Gastrocnemius medialis (tissue), 4 donors: ENCODE data around the gene GARIN3. TPM values are rescaled to one million over a fixed set of nuclear protein-coding genes. Genes with fewer than 3 reads are reported as not detected.

Experiments used
- ATAC-seq, 2 donors: fragments of 150-250 bp; one replicate each; pipeline ENCODE4 v1.9.1; 2016
- DNase-seq, 2 donors: peaks; one replicate each; pipeline ENCODE4 v3.0.0-alpha.2; 2019
- H3K27ac ChIP-seq, 4 donors: fragments of 200-600 bp; sonication (generic); 1 replicate in 1 of 4; 2 replicates in 3 of 4; pipeline ENCODE4 v1.5.1; 2016 to 2018; ENCODE audit warnings: mild to moderate bottlenecking in 2 of 4, moderate library complexity in 1 of 4
- H3K27me3 ChIP-seq, 3 donors: fragments of 200-600 bp; sonication (generic) in 2 of 3; 1 replicate in 1 of 3; 2 replicates in 2 of 3; pipeline versions ENCODE4 v1.5.1 to v1.6.0; 2016 to 2019; ENCODE audit warnings: mild to moderate bottlenecking in 1 of 3, moderate library complexity in 1 of 3
- H3K36me3 ChIP-seq, 2 donors: fragments of 200-600 bp; sonication (generic) in 1 of 2; one replicate each; pipeline ENCODE4 v1.5.1; 2017 to 2018
- H3K4me1 ChIP-seq, 2 donors: fragments of 200-600 bp; sonication (generic) in 1 of 2; one replicate each; pipeline ENCODE4 v1.5.1; 2016 to 2017; ENCODE audit warnings: mild to moderate bottlenecking in 2 of 2
- H3K4me3 ChIP-seq, 4 donors: fragments of 200-600 bp; sonication (generic) in 3 of 4; 1 replicate in 1 of 4; 2 replicates in 3 of 4; pipeline ENCODE4 v1.5.1; 2016 to 2019; ENCODE audit warnings: mild to moderate bottlenecking in 2 of 4
- H3K9me3 ChIP-seq, 3 donors: fragments of 200-600 bp; sonication (generic) in 2 of 3; 1 replicate in 1 of 3; 2 replicates in 2 of 3; pipeline ENCODE4 v1.5.1; 2016 to 2019
- CTCF ChIP-seq, 5 experiments: fragments of 450-650 bp in 3 of 5; fragments of 200-600 bp in 2 of 5; sonication (generic) in 2 of 5; IDR thresholded peaks in 4 of 5; conservative IDR thresholded peaks in 1 of 5; 1 replicate in 4 of 5; 2 replicates in 1 of 5; pipeline ENCODE4 v1.5.1; 2016 to 2019; ENCODE audit warnings: antibody characterized with exemption in 5 of 5, mild to moderate bottlenecking in 3 of 5, moderate library complexity in 3 of 5
- POLR2A ChIP-seq, 2 donors: fragments of 450-650 bp; IDR thresholded peaks; one replicate each; pipeline ENCODE4 v1.6.1; 2017; ENCODE audit warnings: antibody characterized with exemption in 2 of 2, mild to moderate bottlenecking in 2 of 2, moderate library complexity in 2 of 2
- in situ Hi-C, 4 donors: fragments of 200-750 bp; cut with MboI; loops; one replicate each; pipeline versions ENCODE4 v1.15.0 to v1.8.0; 2017; ENCODE audit warnings: low sequenced_read_pairs in 4 of 4
- intact Hi-C: fragments of 100-400 bp; cut with DNase I; formaldehyde crosslinking; loops from one replicate; pipeline ENCODE4 v1.15.1; 2023; ENCODE audit warnings: low total_unique reads
- total RNA-seq, 4 donors: library from RNA; depleted of rRNA; stranded (reverse); fragments of >200 nt; gene quantifications; one replicate each; pipeline versions ENCODE4 v1.1.0 to v1.2.3, GENCODE V29; 2016

The GARIN3 gene
- total RNA-seq, 4 donors from 2014 or later, result not detected

GRCh38 chr5:157172403-157172802 is 6.3 kb upstream of the GARIN3 start:
- ATAC-seq, result no peak
- no peak for DNase-seq
- intact Hi-C loops (no loop called here), in situ Hi-C loops (no loop called here)
- no peak overlapping the region for H3K4me3 ChIP-seq
- no peaks in the 10 kb centered on the region for H3K9me3 ChIP-seq
- H3K4me1 ChIP-seq, result no peaks in the 10 kb centered on the region
- no peak overlapping the region for H3K27ac ChIP-seq
- TF ChIP-seq POLR2A (IDR thresholded peaks at IDR 0.05) (no peak), CTCF (IDR thresholded peaks at IDR 0.05 in 4 of 5, conservative IDR thresholded peaks at IDR 0.05 in 1 of 5) (no peak)
- no peaks in the 10 kb centered on the region for H3K27me3 ChIP-seq
- no peaks in the 10 kb centered on the region for H3K36me3 ChIP-seq

GRCh38 chr5:157168286-157168685 is 2.2 kb upstream of the GARIN3 start:
- TF ChIP-seq CTCF (IDR thresholded peaks at IDR 0.05 in 4 of 5, conservative IDR thresholded peaks at IDR 0.05 in 1 of 5) (no peak), POLR2A (IDR thresholded peaks at IDR 0.05) (no peak)
- ATAC-seq (no peak), DNase-seq (no peak)
- Histone ChIP-seq H3K4me1 (no peaks in the 10 kb centered on the region), H3K36me3 (no peaks in the 10 kb centered on the region), H3K27ac (no peak overlapping the region), H3K9me3 (no peaks in the 10 kb centered on the region), H3K27me3 (no peaks in the 10 kb centered on the region), H3K4me3 (no peak overlapping the region)
- in situ Hi-C loops, result no loop called here
- intact Hi-C loops, result no loop called here

GRCh38 chr5:157167214-157167621 is 1.2 kb upstream of the GARIN3 start:
- Histone ChIP-seq H3K27ac (no peak overlapping the region), H3K36me3 (no peaks in the 10 kb centered on the region), H3K9me3 (no peaks in the 10 kb centered on the region), H3K4me1 (no peaks in the 10 kb centered on the region), H3K4me3 (no peak overlapping the region), H3K27me3 (no peaks in the 10 kb centered on the region)
- ATAC-seq (no peak), DNase-seq (no peak)
- TF ChIP-seq POLR2A (IDR thresholded peaks at IDR 0.05), result no peak
- TF ChIP-seq CTCF (IDR thresholded peaks at IDR 0.05 in 4 of 5, conservative IDR thresholded peaks at IDR 0.05 in 1 of 5), result no peak
- in situ Hi-C loops (no loop called here), intact Hi-C loops (no loop called here)

- in situ Hi-C loops, result no loop called here
- no peaks in the 10 kb centered on the region for H3K4me1 ChIP-seq
- DNase-seq, result no peak
- intact Hi-C loops, result no loop called here
- H3K27ac ChIP-seq, result no peak overlapping the region
- no peaks in the 10 kb centered on the region for H3K36me3 ChIP-seq
- no peak overlapping the region for H3K4me3 ChIP-seq
- no peaks in the 10 kb centered on the region for H3K27me3 ChIP-seq
- no peak for TF ChIP-seq CTCF (IDR thresholded peaks at IDR 0.05 in 4 of 5, conservative IDR thresholded peaks at IDR 0.05 in 1 of 5)
- no peak for TF ChIP-seq POLR2A (IDR thresholded peaks at IDR 0.05)
- no peak for ATAC-seq
- no peaks in the 10 kb centered on the region for H3K9me3 ChIP-seq
Measured at GRCh38 chr5:157165668-157166067, 396 bp downstream of the GARIN3 start.

GRCh38 chr5:157165261-157165660 is 803 bp downstream of the GARIN3 start:
- Histone ChIP-seq H3K9me3 (no peaks in the 10 kb centered on the region), H3K36me3 (no peaks in the 10 kb centered on the region), H3K27me3 (no peaks in the 10 kb centered on the region), H3K4me3 (no peak overlapping the region), H3K4me1 (no peaks in the 10 kb centered on the region), H3K27ac (no peak overlapping the region)
- in situ Hi-C loops, result no loop called here
- DNase-seq, result no peak
- intact Hi-C loops, result no loop called here
- TF ChIP-seq POLR2A (IDR thresholded peaks at IDR 0.05), result no peak
- no peak for TF ChIP-seq CTCF (IDR thresholded peaks at IDR 0.05 in 4 of 5, conservative IDR thresholded peaks at IDR 0.05 in 1 of 5)
- ATAC-seq, result no peak
